H1 (cell line): ENCODE data around the gene GLIPR2. TPM values are rescaled to one million over a fixed set of nuclear protein-coding genes. Genes with fewer than 3 reads are reported as not detected.

Experiments used
- BCL11A ChIP-seq, 2 experiments: IDR thresholded peaks; one replicate each; pipeline ENCODE4 v1.6.1; 2011; ENCODE audit warnings: low read depth in 2 of 2, low read length in 2 of 2, mild to moderate bottlenecking in 2 of 2
- RAD21 ChIP-seq, 2 experiments: IDR thresholded peaks in 1 of 2; conservative IDR thresholded peaks in 1 of 2; 2 replicates each; pipeline ENCODE4 v1.6.1; 2011; ENCODE audit warnings: low read depth in 2 of 2, low read length in 2 of 2, improper control_type of control experiment in 1 of 2, inconsistent platforms in 1 of 2, mild to moderate bottlenecking in 1 of 2, moderate library complexity in 1 of 2
- RFX5 ChIP-seq: IDR thresholded peaks from 2 replicates; pipeline ENCODE4 v1.6.1; 2011; ENCODE audit warnings: low read depth, low read length, improper control_type of control experiment, borderline replicate concordance
- SAP30 ChIP-seq: fragments of 300-600 bp; sonication (generic); IDR thresholded peaks from 2 replicates; pipeline ENCODE4 v1.7.1; 2012; ENCODE audit warnings: low read length, moderate library complexity, mild to moderate bottlenecking, inconsistent platforms; ENCODE audit not compliant: insufficient read depth, insufficient replicate concordance
- SP1 ChIP-seq: IDR thresholded peaks from 2 replicates; pipeline ENCODE4 v1.6.1; 2011; ENCODE audit warnings: low read depth, low read length
- TAF1 ChIP-seq: IDR thresholded peaks from 2 replicates; pipeline ENCODE4 v1.6.1; 2011; ENCODE audit warnings: mild to moderate bottlenecking, low read depth, low read length
- TBP ChIP-seq: IDR thresholded peaks from 2 replicates; pipeline ENCODE4 v1.6.1; 2011; ENCODE audit warnings: low read depth, low read length, improper control_type of control experiment
- YY1 ChIP-seq: IDR thresholded peaks from 2 replicates; pipeline ENCODE4 v1.6.1; 2011; ENCODE audit warnings: low read depth, mild to moderate bottlenecking, low read length
- polyA plus RNA-seq, 7 experiments: library from polyadenylated mRNA; depleted of rRNA in 3 of 7; stranded (reverse) in 5 of 7; unstranded in 2 of 7; fragments of >200 nt in 5 of 7; fragments of 200-250 nt in 2 of 7; gene quantifications; 1 replicate in 5 of 7; 2 replicates in 1 of 7; 4 replicates in 1 of 7; pipeline versions ENCODE4 v1.2.1 to v1.2.3, GENCODE V29; 2011 to 2013; ENCODE audit warnings: missing spikeins in 2 of 7, mixed read lengths in 2 of 7
- total RNA-seq: library from RNA; stranded (reverse); fragmentation: NEBNext Ultra II Directional; extraction: Animal tissue kit (Norgen Biotek cat#: 25700); gene quantifications from 2 replicates; pipeline ENCODE4 v1.2.1, GENCODE V29; 2021

Gene GLIPR2
- total and polyA plus RNA-seq, 2 of the 8 experiments (the other 6 are each of a cell fraction or from before 2014, with no cell fraction given), result 7.9 to 12.0 TPM

DNA sequence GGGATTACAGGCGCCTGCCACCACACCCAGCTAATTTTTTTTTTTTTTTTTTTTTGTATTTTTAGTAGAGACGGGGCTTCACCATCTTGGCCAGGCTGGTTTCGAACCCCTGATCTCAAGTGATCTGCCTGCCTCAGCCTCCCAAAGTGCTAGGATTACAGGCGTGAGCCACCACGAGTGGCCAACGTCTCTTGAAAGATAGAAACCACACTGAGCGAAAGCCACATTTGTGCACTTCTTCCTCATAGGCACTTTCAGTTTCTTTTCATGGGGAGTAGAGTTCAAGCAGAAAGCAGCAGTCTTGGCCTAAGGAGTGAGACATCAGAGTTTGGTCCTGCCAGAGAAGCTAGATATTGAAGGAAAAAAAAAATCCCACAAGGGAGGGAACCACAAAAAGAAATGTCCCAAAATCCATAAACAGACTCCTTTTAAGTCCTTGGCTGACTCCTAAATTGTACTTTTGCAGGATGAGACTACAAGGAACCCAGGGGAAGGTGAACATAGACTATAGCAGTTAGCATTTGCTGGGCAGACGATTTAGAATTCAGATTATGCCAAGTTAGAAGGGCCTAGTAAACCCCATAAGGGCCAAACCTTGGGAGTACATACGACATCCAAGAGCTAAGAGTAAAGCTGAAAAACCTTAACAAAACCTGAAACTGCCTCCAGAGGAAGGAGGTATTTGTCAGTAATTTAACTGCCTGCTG lies 43.9 kb upstream of the GLIPR2 start (continued):
- no peak for TF ChIP-seq RFX5
- no peak for TF ChIP-seq SAP30
- TF ChIP-seq TAF1, result no peak
- no peak for TF ChIP-seq TBP
- TF ChIP-seq RAD21 (IDR thresholded peaks at IDR 0.05 in 1 of 2, conservative IDR thresholded peaks at IDR 0.05 in 1 of 2; ENCODE audit: low read depth in 2 of 2, low read length in 2 of 2), result no peak
- TF ChIP-seq SP1, result no peak
- TF ChIP-seq BCL11A (IDR thresholded peaks at IDR 0.05; ENCODE audit: low read depth in 2 of 2, low read length in 2 of 2), result no peak
- no peak for TF ChIP-seq YY1
